Measurements from ENCODE around the gene PHGDH.

- TF ChIP-seq CTCF (IDR thresholded peaks at IDR 0.05; ENCODE audit: low read length) (no peak), EZH2 (IDR thresholded peaks at IDR 0.05; ENCODE audit: borderline replicate concordance, low read length) (no peak)
Observed at GRCh38 chr1:119782631-119783325, 71.0 kb downstream of the PHGDH start.

Measured in OCI-LY1 (cell line).